SH-SY5Y (cell line): Measurements from ENCODE around the gene HTRA2.

Source experiments
- GATA2 ChIP-seq: IDR thresholded peaks from 2 replicates; pipeline ENCODE4 v1.6.1; 2011; ENCODE audit warnings: mild to moderate bottlenecking, low read depth, low read length
- GATA3 ChIP-seq: IDR thresholded peaks from 2 replicates; pipeline ENCODE4 v1.6.1; 2011; ENCODE audit warnings: low read depth, mild to moderate bottlenecking, low read length, moderate library complexity

GRCh38 chr2:74502147-74502719 lies 27.5 kb upstream of the HTRA2 start:
- TF ChIP-seq GATA2 (no peak), GATA3 (no peak)
